ENCODE data around the gene ASIC2.

The ASIC2 gene

DNA sequence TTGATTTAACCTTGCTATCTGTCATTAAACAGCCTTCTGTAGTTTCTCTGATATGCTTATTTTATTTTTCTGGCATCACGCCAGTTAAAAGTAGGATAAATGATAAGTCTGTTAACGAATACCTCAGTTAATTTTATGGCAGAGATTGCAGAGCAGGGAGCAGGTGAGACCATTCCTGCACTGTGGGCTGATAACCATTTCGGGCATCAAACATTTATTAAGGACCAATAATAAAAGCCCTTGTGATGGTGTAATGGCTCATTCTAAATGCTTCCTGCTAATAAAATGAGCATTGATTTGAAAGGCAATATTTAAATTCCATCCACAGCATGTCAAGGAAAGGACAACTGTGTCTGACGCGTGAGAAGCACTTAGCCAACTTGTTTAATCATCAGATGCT, 94.1 kb downstream of the ASIC2 start:
- no peak overlapping the region for H3K27ac ChIP-seq (ENCODE audit: extremely low read depth, low read depth, low read length)
- TF ChIP-seq ZBTB8A (tag by site-specific recombination; IDR thresholded peaks at IDR 0.05) (no peak), SP2 (tag by site-specific recombination; IDR thresholded peaks at IDR 0.05) (no peak), ZNF585B (tag by site-specific recombination; IDR thresholded peaks at IDR 0.05) (no peak), ZNF112 (tag by site-specific recombination; IDR thresholded peaks at IDR 0.05) (no peak), GLI4 (tag by site-specific recombination; IDR thresholded peaks at IDR 0.05) (no peak)
- TF ChIP-seq, protein P1, sequence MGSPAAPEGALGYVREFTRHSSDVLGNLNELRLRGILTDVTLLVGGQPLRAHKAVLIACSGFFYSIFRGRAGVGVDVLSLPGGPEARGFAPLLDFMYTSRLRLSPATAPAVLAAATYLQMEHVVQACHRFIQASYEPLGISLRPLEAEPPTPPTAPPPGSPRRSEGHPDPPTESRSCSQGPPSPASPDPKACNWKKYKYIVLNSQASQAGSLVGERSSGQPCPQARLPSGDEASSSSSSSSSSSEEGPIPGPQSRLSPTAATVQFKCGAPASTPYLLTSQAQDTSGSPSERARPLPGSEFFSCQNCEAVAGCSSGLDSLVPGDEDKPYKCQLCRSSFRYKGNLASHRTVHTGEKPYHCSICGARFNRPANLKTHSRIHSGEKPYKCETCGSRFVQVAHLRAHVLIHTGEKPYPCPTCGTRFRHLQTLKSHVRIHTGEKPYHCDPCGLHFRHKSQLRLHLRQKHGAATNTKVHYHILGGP (tag by site-specific recombination; IDR thresholded peaks at IDR 0.05): no peak
- TF ChIP-seq, protein P2, sequence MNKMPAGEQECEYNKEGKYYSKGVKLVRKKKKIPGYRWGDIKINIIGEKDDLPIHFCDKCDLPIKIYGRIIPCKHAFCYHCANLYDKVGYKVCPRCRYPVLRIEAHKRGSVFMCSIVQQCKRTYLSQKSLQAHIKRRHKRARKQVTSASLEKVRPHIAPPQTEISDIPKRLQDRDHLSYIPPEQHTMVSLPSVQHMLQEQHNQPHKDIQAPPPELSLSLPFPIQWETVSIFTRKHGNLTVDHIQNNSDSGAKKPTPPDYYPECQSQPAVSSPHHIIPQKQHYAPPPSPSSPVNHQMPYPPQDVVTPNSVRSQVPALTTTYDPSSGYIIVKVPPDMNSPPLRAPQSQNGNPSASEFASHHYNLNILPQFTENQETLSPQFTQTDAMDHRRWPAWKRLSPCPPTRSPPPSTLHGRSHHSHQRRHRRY (tag by site-specific recombination; IDR thresholded peaks at IDR 0.05): no peak
- no peak overlapping the region for H3K4me3 ChIP-seq (ENCODE audit: low read depth, low read length)
- CTCF ChIA-PET: interaction anchor here (0.6 to 1.3 kb wide), 4 partner anchors 9 to 737 kb away, joined by 3 to 5 read pairs (median 3); no protein-coding TSS in a partner anchor
- H3K36me3 ChIP-seq (ENCODE audit: control insufficient read depth in 2 of 2, insufficient read depth in 1 of 2, low read length in 2 of 2): no peaks in the 10 kb centered on the region
- H3K9me3 ChIP-seq (ENCODE audit: control insufficient read depth, insufficient read depth, low read depth, low read length): no peaks in the 10 kb centered on the region
- peaks cover 6% of the 10 kb centered on the region for H3K4me1 ChIP-seq (ENCODE audit: control insufficient read depth, insufficient read depth, low read length)
- POLR2A ChIA-PET: no interaction called here

DNA sequence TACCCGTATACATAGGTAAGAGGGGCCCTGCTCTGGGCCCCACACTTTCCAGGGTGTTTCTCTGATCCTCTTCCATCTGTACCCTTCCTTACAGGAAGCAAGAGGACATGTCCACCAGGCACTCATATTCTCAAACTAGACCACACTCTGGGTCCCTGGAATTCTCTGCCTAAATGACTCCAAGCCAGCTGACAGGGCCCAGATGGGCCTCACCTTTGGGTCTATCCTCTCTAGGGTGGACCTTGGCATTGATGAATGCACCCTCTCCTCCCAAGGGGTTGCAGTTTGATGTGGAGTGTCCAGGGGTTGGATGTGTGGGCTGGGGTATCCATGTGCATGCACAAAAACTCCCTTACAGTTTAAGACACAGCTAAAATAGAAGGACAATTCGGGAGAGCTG, 95.8 kb downstream of the ASIC2 start:
- Histone ChIP-seq H3K27ac (ENCODE audit: extremely low read depth, low read depth, low read length) (no peak overlapping the region), H3K9me3 (ENCODE audit: control insufficient read depth, insufficient read depth, low read depth, low read length) (no peaks in the 10 kb centered on the region), H3K36me3 (ENCODE audit: control insufficient read depth in 2 of 2, insufficient read depth in 1 of 2, low read length in 2 of 2) (no peaks in the 10 kb centered on the region), H3K4me1 (ENCODE audit: control insufficient read depth, insufficient read depth, low read length) (peaks cover 6% of the 10 kb centered on the region), H3K4me3 (ENCODE audit: low read depth, low read length) (no peak overlapping the region)
- TF ChIP-seq, protein P3, sequence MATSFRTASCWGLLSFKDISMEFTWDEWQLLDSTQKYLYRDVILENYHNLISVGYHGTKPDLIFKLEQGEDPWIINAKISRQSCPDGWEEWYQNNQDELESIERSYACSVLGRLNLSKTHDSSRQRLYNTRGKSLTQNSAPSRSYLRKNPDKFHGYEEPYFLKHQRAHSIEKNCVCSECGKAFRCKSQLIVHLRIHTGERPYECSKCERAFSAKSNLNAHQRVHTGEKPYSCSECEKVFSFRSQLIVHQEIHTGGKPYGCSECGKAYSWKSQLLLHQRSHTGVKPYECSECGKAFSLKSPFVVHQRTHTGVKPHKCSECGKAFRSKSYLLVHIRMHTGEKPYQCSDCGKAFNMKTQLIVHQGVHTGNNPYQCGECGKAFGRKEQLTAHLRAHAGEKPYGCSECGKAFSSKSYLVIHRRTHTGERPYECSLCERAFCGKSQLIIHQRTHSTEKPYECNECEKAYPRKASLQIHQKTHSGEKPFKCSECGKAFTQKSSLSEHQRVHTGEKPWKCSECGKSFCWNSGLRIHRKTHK (tag by site-specific recombination; IDR thresholded peaks at IDR 0.05): no peak
- TF ChIP-seq, protein P4, sequence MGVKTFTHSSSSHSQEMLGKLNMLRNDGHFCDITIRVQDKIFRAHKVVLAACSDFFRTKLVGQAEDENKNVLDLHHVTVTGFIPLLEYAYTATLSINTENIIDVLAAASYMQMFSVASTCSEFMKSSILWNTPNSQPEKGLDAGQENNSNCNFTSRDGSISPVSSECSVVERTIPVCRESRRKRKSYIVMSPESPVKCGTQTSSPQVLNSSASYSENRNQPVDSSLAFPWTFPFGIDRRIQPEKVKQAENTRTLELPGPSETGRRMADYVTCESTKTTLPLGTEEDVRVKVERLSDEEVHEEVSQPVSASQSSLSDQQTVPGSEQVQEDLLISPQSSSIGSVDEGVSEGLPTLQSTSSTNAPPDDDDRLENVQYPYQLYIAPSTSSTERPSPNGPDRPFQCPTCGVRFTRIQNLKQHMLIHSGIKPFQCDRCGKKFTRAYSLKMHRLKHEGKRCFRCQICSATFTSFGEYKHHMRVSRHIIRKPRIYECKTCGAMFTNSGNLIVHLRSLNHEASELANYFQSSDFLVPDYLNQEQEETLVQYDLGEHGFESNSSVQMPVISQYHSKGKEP (tag by site-specific recombination; IDR thresholded peaks at IDR 0.05): no peak
- TF ChIP-seq ZBTB48 (tag by site-specific recombination; IDR thresholded peaks at IDR 0.05) (no peak), ZSCAN30 (tag by site-specific recombination; IDR thresholded peaks at IDR 0.05) (no peak), GLI4 (tag by site-specific recombination; IDR thresholded peaks at IDR 0.05) (no peak), ZNF221 (tag by site-specific recombination; IDR thresholded peaks at IDR 0.05; ENCODE audit: borderline replicate concordance) (no peak), ZNF747 (tag by site-specific recombination; IDR thresholded peaks at IDR 0.05) (no peak), ZNF423 (tag by site-specific recombination; IDR thresholded peaks at IDR 0.05) (no peak), ZFP3 (tag by site-specific recombination; IDR thresholded peaks at IDR 0.05; ENCODE audit: low read depth) (no peak), ZSCAN16 (tag by site-specific recombination; IDR thresholded peaks at IDR 0.05) (no peak), ZFP41 (tag by site-specific recombination; IDR thresholded peaks at IDR 0.05; ENCODE audit: borderline replicate concordance) (no peak)
- TF ChIP-seq, protein P5, sequence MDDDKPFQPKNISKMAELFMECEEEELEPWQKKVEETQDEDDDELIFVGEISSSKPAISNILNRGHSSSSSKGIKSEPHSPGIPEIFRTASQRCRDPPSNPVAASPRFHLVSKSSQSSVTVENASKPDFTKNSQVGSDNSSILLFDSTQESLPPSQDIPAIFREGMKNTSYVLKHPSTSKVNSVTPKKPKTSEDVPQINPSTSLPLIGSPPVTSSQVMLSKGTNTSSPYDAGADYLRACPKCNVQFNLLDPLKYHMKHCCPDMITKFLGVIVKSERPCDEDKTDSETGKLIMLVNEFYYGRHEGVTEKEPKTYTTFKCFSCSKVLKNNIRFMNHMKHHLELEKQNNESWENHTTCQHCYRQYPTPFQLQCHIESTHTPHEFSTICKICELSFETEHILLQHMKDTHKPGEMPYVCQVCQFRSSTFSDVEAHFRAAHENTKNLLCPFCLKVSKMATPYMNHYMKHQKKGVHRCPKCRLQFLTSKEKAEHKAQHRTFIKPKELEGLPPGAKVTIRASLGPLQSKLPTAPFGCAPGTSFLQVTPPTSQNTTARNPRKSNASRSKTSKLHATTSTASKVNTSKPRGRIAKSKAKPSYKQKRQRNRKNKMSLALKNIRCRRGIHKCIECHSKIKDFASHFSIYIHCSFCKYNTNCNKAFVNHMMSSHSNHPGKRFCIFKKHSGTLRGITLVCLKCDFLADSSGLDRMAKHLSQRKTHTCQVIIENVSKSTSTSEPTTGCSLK (tag by site-specific recombination; IDR thresholded peaks at IDR 0.05): no peak
- TF ChIP-seq, protein P6, sequence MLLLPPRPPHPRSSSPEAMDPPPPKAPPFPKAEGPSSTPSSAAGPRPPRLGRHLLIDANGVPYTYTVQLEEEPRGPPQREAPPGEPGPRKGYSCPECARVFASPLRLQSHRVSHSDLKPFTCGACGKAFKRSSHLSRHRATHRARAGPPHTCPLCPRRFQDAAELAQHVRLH (tag by site-specific recombination; IDR thresholded peaks at IDR 0.05): no peak
- TF ChIP-seq, protein P7, sequence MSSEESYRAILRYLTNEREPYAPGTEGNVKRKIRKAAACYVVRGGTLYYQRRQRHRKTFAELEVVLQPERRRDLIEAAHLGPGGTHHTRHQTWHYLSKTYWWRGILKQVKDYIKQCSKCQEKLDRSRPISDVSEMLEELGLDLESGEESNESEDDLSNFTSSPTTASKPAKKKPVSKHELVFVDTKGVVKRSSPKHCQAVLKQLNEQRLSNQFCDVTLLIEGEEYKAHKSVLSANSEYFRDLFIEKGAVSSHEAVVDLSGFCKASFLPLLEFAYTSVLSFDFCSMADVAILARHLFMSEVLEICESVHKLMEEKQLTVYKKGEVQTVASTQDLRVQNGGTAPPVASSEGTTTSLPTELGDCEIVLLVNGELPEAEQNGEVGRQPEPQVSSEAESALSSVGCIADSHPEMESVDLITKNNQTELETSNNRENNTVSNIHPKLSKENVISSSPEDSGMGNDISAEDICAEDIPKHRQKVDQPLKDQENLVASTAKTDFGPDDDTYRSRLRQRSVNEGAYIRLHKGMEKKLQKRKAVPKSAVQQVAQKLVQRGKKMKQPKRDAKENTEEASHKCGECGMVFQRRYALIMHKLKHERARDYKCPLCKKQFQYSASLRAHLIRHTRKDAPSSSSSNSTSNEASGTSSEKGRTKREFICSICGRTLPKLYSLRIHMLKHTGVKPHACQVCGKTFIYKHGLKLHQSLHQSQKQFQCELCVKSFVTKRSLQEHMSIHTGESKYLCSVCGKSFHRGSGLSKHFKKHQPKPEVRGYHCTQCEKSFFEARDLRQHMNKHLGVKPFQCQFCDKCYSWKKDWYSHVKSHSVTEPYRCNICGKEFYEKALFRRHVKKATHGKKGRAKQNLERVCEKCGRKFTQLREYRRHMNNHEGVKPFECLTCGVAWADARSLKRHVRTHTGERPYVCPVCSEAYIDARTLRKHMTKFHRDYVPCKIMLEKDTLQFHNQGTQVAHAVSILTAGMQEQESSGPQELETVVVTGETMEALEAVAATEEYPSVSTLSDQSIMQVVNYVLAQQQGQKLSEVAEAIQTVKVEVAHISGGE (tag by site-specific recombination; conservative IDR thresholded peaks at IDR 0.05; ENCODE audit: low read depth): no peak
- CTCF ChIA-PET: interaction anchor here (0.9 to 1.1 kb wide), 3 partner anchors 16 to 451 kb away, joined by 3 read pairs; no protein-coding TSS in a partner anchor
- POLR2A ChIA-PET: no interaction called here
